HepG2 (cell line): ENCODE results near the gene KLK14. TPM values are rescaled to one million over a fixed set of nuclear protein-coding genes. Genes with fewer than 3 reads are reported as not detected.

Experiments used
- ATAC-seq: fragments of 200-7000 bp; cut with Tn5 transposase; 3 replicates; pipeline ENCODE4 v1.9.1; 2020; ENCODE audit warnings: mild to moderate bottlenecking, moderate library complexity
- BruUV-seq: library from RNA; stranded (reverse); fragments of 400-500 nt; replicated peaks from 2 replicates; lab custom pipeline; 2021; lab: Mats Ljungman, UMichigan
- CTCF ChIA-PET: fragments of 300-600 bp; formaldehyde crosslinking; extraction: SDS; loops from one replicate; lab custom pipeline; 2021; ENCODE audit warnings: low total read pairs, inconsistent platforms, low intra/inter-chr PET ratio; lab: Yijun Ruan, JAX
- POLR2A ChIA-PET: fragments of 350-600 bp; sonication (Branson Sonifier 250); formaldehyde crosslinking; loops from one replicate; lab custom pipeline; 2020; ENCODE audit warnings: antibody characterized with exemption, inconsistent platforms; lab: Yijun Ruan, JAX
- DNase-seq: peaks from one replicate; pipeline ENCODE4 v3.0.0-alpha.2; 2015; ENCODE audit warnings: low spot score
- FAIRE-seq: peaks from 3 replicates; lab custom pipeline; 2011; peaks lifted over from hg19 to GRCh38; lab: Jason Lieb, UNC
- H2AFZ ChIP-seq: one replicate; pipeline ENCODE4 v1.6.1; 2011; ENCODE audit warnings: low read length, inconsistent platforms
- H3K27ac ChIP-seq: fragments of 300-600 bp; 3 replicates; pipeline ENCODE4 v1.8.0; 2011; ENCODE audit warnings: mixed run types, mild to moderate bottlenecking, mixed read lengths, low read length, inconsistent platforms; ENCODE audit not compliant: insufficient read depth; ENCODE audit errors: extremely low read length
- H3K27me3 ChIP-seq, 2 experiments: fragments of 200-600 bp in 1 of 2; 2 replicates in 1 of 2; 3 replicates in 1 of 2; pipeline versions ENCODE4 v1.6.0 to v1.8.0; 2011; ENCODE audit warnings: low read length in 2 of 2, mild to moderate bottlenecking in 2 of 2, moderate library complexity in 2 of 2, inconsistent platforms in 1 of 2; ENCODE audit not compliant: insufficient read depth in 2 of 2, control insufficient read depth in 1 of 2
- H3K36me3 ChIP-seq, 2 experiments: fragments of 200-600 bp in 1 of 2; replicated peaks in 1 of 2; 2 replicates in 1 of 2; 3 replicates in 1 of 2; pipeline versions ENCODE4 v1.5.1 to v1.8.0; 2011; ENCODE audit warnings: low read length in 2 of 2, inconsistent platforms in 1 of 2; ENCODE audit not compliant: insufficient read depth in 2 of 2, control insufficient read depth in 1 of 2
- H3K4me1 ChIP-seq: 2 replicates; pipeline ENCODE4 v1.5.1; 2012; ENCODE audit warnings: low read length, inconsistent platforms; ENCODE audit not compliant: insufficient read depth
- H3K4me2 ChIP-seq: 2 replicates; pipeline ENCODE4 v1.6.0; 2011; ENCODE audit warnings: low read depth, low read length, inconsistent platforms
- H3K4me3 ChIP-seq, 3 experiments: fragments of 200-600 bp in 1 of 3; sonication (generic), shearing (Covaris generic) in 1 of 3; replicated peaks in 1 of 3; 2 replicates each; pipeline ENCODE4 v1.5.1; 2011 to 2016; ENCODE audit warnings: low read length in 3 of 3, inconsistent platforms in 2 of 3, low read depth in 2 of 3, mild to moderate bottlenecking in 2 of 3, control low read depth in 1 of 3, mixed read lengths in 1 of 3; ENCODE audit not compliant: insufficient read depth in 1 of 3
- H3K79me2 ChIP-seq: one replicate; pipeline ENCODE4 v1.6.1; 2011; ENCODE audit warnings: low read length, inconsistent platforms; ENCODE audit not compliant: insufficient read depth
- H3K9ac ChIP-seq: 2 replicates; pipeline ENCODE4 v1.6.0; 2011; ENCODE audit warnings: mild to moderate bottlenecking, low read depth, low read length, inconsistent platforms; ENCODE audit not compliant: insufficient read depth
- H3K9me3 ChIP-seq: 2 replicates; pipeline ENCODE4 v1.5.1; 2012; ENCODE audit warnings: mild to moderate bottlenecking, low read length
- H4K20me1 ChIP-seq: 2 replicates; pipeline ENCODE4 v1.6.0; 2011; ENCODE audit warnings: inconsistent platforms, mild to moderate bottlenecking, low read length, moderate library complexity; ENCODE audit not compliant: insufficient read depth
- ATAD3A ChIP-seq: sonication (generic); formaldehyde crosslinking; IDR thresholded peaks from 2 replicates; pipeline ENCODE4 v1.4.0; 2020; ENCODE audit warnings: missing genetic modification reagents
- BHLHE40 ChIP-seq: IDR thresholded peaks from 2 replicates; pipeline ENCODE4 v1.6.1; 2011; ENCODE audit warnings: low read length, improper control_type of control experiment
- CEBPG ChIP-seq: IDR thresholded peaks from 2 replicates; pipeline ENCODE4 v1.6.1; 2016
- PAF1 ChIP-seq: IDR thresholded peaks from 2 replicates; pipeline ENCODE4 v1.6.1; 2016; ENCODE audit warnings: missing genetic modification reagents, missing compliant biosample characterization
- RNF2 ChIP-seq: fragments of 450-650 bp; conservative IDR thresholded peaks from 2 replicates; pipeline ENCODE4 v1.6.1; 2016; ENCODE audit warnings: low read depth
- ZNF264 ChIP-seq: sonication (generic); formaldehyde crosslinking; IDR thresholded peaks from 2 replicates; pipeline ENCODE4 v1.4.0; 2020; ENCODE audit warnings: missing genetic modification reagents
- ZSCAN25 ChIP-seq: sonication (generic); formaldehyde crosslinking; IDR thresholded peaks from 2 replicates; pipeline ENCODE4 v1.8.0; 2022; ENCODE audit warnings: mild to moderate bottlenecking, missing genetic modification reagents
- WGBS: methylation state at CpG from one replicate; pipeline ENCODE4 v1.1.6; 2017; ENCODE audit warnings: low lambda C conversion rate; 5-methylcytosine and 5-hydroxymethylcytosine counted together
- in situ Hi-C: cut with HindIII; loops from 2 replicates; pipeline ENCODE4 v1.10.0; 2017; ENCODE audit warnings: low pct_unique_long_range_greater_than_20kb; ENCODE audit not compliant: extremely low pct_ligation_motif_present
- intact Hi-C: fragments of 100-400 bp; cut with micrococcal nuclease; formaldehyde crosslinking; loops from one replicate; pipeline ENCODE4 v1.10.0; 2022; ENCODE audit not compliant: unreplicated experiment
- polyA plus RNA-seq, 8 experiments: library from polyadenylated mRNA; depleted of rRNA in 3 of 8; stranded (reverse) in 7 of 8; unstranded in 1 of 8; fragments of >200 nt; fragmentation: Illumina TruSeq in 4 of 8; extraction: Trizol in 4 of 8; gene quantifications; 2 replicates each; pipeline versions ENCODE4 v1.2.1 to v1.2.3, GENCODE V29; 2011 to 2016; ENCODE audit warnings: low read depth in 4 of 8, missing spikeins in 1 of 8, mixed read lengths in 1 of 8; ENCODE audit not compliant: insufficient read depth in 1 of 8
- total RNA-seq, 5 experiments: library from RNA; depleted of rRNA; stranded (reverse); fragments of >200 nt; fragmentation: Illumina TruSeq; extraction: Trizol; gene quantifications; 2 replicates each; pipeline ENCODE4 v1.2.3, GENCODE V29; 2016; ENCODE audit warnings: low read depth in 1 of 5
- TF ChIP-seq, protein P1 (sequence below): sonication (generic); formaldehyde crosslinking; IDR thresholded peaks from 2 replicates; pipeline ENCODE4 v1.8.1; 2023; ENCODE audit warnings: missing genetic modification reagents, inconsistent platforms, borderline replicate concordance
- TF ChIP-seq, protein P2 (sequence below): sonication (generic); formaldehyde crosslinking; IDR thresholded peaks from 2 replicates; pipeline ENCODE4 v1.4.0; 2020; ENCODE audit warnings: missing genetic modification reagents
- TF ChIP-seq, protein P3 (sequence below): sonication (generic); formaldehyde crosslinking; IDR thresholded peaks from 2 replicates; pipeline ENCODE4 v1.5.0; 2020; ENCODE audit warnings: mild to moderate bottlenecking, missing genetic modification reagents
- TF ChIP-seq, protein P4 (sequence below): sonication (generic); formaldehyde crosslinking; conservative IDR thresholded peaks from 2 replicates; pipeline ENCODE4 v1.4.0; 2020; ENCODE audit warnings: mild to moderate bottlenecking, missing genetic modification reagents, moderate library complexity

The KLK14 gene
- total and polyA plus RNA-seq, 2 of the 13 experiments (the other 11 are each of a cell fraction or from before 2014, with no cell fraction given), result not detected

DNA sequence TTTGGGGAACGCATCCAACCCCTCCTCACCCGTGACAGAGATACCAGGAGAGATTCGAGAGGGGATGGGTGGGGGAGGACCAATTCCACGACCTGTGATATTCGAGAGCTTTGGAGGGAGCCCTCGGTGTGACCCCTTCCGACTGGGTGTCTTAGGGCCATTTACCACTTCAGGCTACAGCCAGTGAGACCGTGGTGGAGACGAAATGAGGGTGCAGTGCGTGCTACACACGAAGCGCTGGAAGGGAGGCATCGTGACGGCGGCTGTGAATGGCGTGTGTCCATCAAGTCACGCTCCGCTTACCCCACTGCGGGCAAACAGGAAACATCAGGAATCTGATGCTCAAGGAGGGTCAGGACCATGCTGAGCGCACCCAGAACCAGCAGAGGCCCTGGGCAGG lies 15.1 kb upstream of the KLK14 start:
- H3K9ac ChIP-seq, result no peak overlapping the region
- H3K4me1 ChIP-seq, result peaks cover 17% of the 10 kb centered on the region
- H3K4me3 ChIP-seq, result no peak overlapping the region
- DNase-seq (no peak), FAIRE-seq (no peak), ATAC-seq (no peak)
- 0 out of 2 replicates have a peak, but pooled peaks cover 3% of the 10 kb centered on the region for H4K20me1 ChIP-seq
- no peak overlapping the region for H2AFZ ChIP-seq
- no peak overlapping the region for H3K27ac ChIP-seq
- no peaks in the 10 kb centered on the region; a peak in 1 of 5 replicates for H3K27me3 ChIP-seq
- in situ Hi-C loops, result loop anchor here (25.0 kb wide), 1 partner anchor 160 kb away; no protein-coding TSS in a partner anchor
- CTCF ChIA-PET, result interaction anchor here (2.9 kb wide), 1 partner anchor 77 kb away, joined by 16 read pairs; no protein-coding TSS in a partner anchor
- no peaks in the 10 kb centered on the region for H3K9me3 ChIP-seq
- POLR2A ChIA-PET, result no interaction called here
- intact Hi-C loops, result no loop called here
- no TSS peak for BruUV-seq
- TF ChIP-seq ZSCAN25 (no peak), CEBPG (CRISPR knock-in tag) (no peak), ZNF264 (CRISPR knock-in tag) (no peak), RNF2 (no peak), BHLHE40 (no peak), PAF1 (CRISPR knock-in tag) (no peak), ATAD3A (CRISPR knock-in tag) (no peak)
- TF ChIP-seq, protein P1, sequence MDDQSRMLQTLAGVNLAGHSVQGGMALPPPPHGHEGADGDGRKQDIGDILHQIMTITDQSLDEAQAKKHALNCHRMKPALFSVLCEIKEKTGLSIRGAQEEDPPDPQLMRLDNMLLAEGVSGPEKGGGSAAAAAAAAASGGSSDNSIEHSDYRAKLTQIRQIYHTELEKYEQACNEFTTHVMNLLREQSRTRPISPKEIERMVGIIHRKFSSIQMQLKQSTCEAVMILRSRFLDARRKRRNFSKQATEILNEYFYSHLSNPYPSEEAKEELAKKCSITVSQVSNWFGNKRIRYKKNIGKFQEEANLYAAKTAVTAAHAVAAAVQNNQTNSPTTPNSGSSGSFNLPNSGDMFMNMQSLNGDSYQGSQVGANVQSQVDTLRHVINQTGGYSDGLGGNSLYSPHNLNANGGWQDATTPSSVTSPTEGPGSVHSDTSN (CRISPR knock-in tag), result no peak
- TF ChIP-seq, protein P2, sequence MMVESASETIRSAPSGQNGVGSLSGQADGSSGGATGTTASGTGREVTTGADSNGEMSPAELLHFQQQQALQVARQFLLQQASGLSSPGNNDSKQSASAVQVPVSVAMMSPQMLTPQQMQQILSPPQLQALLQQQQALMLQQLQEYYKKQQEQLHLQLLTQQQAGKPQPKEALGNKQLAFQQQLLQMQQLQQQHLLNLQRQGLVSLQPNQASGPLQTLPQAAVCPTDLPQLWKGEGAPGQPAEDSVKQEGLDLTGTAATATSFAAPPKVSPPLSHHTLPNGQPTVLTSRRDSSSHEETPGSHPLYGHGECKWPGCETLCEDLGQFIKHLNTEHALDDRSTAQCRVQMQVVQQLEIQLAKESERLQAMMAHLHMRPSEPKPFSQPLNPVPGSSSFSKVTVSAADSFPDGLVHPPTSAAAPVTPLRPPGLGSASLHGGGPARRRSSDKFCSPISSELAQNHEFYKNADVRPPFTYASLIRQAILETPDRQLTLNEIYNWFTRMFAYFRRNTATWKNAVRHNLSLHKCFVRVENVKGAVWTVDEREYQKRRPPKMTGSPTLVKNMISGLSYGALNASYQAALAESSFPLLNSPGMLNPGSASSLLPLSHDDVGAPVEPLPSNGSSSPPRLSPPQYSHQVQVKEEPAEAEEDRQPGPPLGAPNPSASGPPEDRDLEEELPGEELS (CRISPR knock-in tag), result no peak
- TF ChIP-seq, protein P3, sequence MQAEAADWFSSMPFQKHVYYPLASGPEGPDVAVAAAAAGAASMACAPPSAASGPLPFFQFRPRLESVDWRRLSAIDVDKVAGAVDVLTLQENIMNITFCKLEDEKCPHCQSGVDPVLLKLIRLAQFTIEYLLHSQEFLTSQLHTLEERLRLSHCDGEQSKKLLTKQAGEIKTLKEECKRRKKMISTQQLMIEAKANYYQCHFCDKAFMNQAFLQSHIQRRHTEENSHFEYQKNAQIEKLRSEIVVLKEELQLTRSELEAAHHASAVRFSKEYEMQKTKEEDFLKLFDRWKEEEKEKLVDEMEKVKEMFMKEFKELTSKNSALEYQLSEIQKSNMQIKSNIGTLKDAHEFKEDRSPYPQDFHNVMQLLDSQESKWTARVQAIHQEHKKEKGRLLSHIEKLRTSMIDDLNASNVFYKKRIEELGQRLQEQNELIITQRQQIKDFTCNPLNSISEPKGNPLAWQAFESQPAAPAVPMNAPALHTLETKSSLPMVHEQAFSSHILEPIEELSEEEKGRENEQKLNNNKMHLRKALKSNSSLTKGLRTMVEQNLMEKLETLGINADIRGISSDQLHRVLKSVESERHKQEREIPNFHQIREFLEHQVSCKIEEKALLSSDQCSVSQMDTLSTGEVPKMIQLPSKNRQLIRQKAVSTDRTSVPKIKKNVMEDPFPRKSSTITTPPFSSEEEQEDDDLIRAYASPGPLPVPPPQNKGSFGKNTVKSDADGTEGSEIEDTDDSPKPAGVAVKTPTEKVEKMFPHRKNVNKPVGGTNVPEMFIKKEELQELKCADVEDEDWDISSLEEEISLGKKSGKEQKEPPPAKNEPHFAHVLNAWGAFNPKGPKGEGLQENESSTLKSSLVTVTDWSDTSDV (CRISPR knock-in tag), result no peak
- TF ChIP-seq, protein P4, sequence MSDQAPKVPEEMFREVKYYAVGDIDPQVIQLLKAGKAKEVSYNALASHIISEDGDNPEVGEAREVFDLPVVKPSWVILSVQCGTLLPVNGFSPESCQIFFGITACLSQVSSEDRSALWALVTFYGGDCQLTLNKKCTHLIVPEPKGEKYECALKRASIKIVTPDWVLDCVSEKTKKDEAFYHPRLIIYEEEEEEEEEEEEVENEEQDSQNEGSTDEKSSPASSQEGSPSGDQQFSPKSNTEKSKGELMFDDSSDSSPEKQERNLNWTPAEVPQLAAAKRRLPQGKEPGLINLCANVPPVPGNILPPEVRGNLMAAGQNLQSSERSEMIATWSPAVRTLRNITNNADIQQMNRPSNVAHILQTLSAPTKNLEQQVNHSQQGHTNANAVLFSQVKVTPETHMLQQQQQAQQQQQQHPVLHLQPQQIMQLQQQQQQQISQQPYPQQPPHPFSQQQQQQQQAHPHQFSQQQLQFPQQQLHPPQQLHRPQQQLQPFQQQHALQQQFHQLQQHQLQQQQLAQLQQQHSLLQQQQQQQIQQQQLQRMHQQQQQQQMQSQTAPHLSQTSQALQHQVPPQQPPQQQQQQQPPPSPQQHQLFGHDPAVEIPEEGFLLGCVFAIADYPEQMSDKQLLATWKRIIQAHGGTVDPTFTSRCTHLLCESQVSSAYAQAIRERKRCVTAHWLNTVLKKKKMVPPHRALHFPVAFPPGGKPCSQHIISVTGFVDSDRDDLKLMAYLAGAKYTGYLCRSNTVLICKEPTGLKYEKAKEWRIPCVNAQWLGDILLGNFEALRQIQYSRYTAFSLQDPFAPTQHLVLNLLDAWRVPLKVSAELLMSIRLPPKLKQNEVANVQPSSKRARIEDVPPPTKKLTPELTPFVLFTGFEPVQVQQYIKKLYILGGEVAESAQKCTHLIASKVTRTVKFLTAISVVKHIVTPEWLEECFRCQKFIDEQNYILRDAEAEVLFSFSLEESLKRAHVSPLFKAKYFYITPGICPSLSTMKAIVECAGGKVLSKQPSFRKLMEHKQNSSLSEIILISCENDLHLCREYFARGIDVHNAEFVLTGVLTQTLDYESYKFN, result no peak
- no peaks in the 10 kb centered on the region for H3K79me2 ChIP-seq
- H3K4me2 ChIP-seq, result no peak overlapping the region
- H3K36me3 ChIP-seq, result peaks cover 3 to 15% of the 10 kb centered on the region in 2 experiments; a peak in 3 of 5 replicates
- WGBS, result 87% methylated on average over 19 of the region's 20 CpGs
